Stimulated activated naive CD8-positive, alpha-beta T cell treated with anti-CD3 and anti-CD28 coated beads, Interleukin-15, Interleukin-2, amounts not matched to agents 100 ng/mL and 50 ng/mL, for 24 hours (primary cell): ENCODE measurements around the gene TRIM17.
A peak's percentile ranks its signal among the peaks of the same experiment; 100 is the strongest.

ENCODE experiments used
- H3K27ac Mint-ChIP-seq: one replicate; pipeline ENCODE4 v1.8.0; 2021; ENCODE audit warnings: mild to moderate bottlenecking, mixed read lengths
- H3K27me3 Mint-ChIP-seq: one replicate; pipeline ENCODE4 v1.8.0; 2021; ENCODE audit warnings: mixed read lengths
- H3K36me3 Mint-ChIP-seq: one replicate; pipeline ENCODE4 v1.8.0; 2021; ENCODE audit warnings: low read depth, mixed read lengths
- H3K4me1 Mint-ChIP-seq: one replicate; pipeline ENCODE4 v1.8.0; 2021; ENCODE audit warnings: low read depth, mixed read lengths
- H3K4me3 Mint-ChIP-seq: one replicate; pipeline ENCODE4 v1.8.0; 2021; ENCODE audit warnings: mild to moderate bottlenecking, mixed read lengths
- H3K9me3 Mint-ChIP-seq: one replicate; pipeline ENCODE4 v1.8.0; 2021; ENCODE audit warnings: mixed read lengths

The TRIM17 gene

GRCh38 chr1:228358764-228359612 is 57.7 kb downstream of the TRIM17 start:
- Mint-ChIP-seq H3K27ac (no peak overlapping the region), H3K9me3 (no peaks in the 10 kb centered on the region), H3K4me1 (no peaks in the 10 kb centered on the region), H3K4me3 (no peak overlapping the region), H3K27me3 (no peaks in the 10 kb centered on the region), H3K36me3 (no peaks in the 10 kb centered on the region)

GRCh38 chr1:228358039-228358763 is 58.5 kb downstream of the TRIM17 start:
- H3K27me3 Mint-ChIP-seq: no peaks in the 10 kb centered on the region
- H3K4me1 Mint-ChIP-seq: no peaks in the 10 kb centered on the region
- no peaks in the 10 kb centered on the region for H3K9me3 Mint-ChIP-seq
- H3K27ac Mint-ChIP-seq: peak overlapping the region; percentile 49
- no peak overlapping the region for H3K4me3 Mint-ChIP-seq
- no peaks in the 10 kb centered on the region for H3K36me3 Mint-ChIP-seq
